Activated CD4-positive, alpha-beta memory T cell treated with anti-CD3 and anti-CD28 coated beads for 36 hours (primary cell): ENCODE measurements around the gene SPTSSB. TPM values are rescaled to one million over a fixed set of nuclear protein-coding genes. Genes with fewer than 3 reads are reported as not detected.
A peak's percentile ranks its signal among the peaks of the same experiment; 100 is the strongest.

Source experiments
- CTCF ChIA-PET: fragments of 350-600 bp; sonication (Branson Sonifier 250); formaldehyde crosslinking; loops from one replicate; lab custom pipeline; 2021; ENCODE audit warnings: antibody characterized with exemption, inconsistent platforms; lab: Charles Lee
- POLR2A ChIA-PET: fragments of 350-600 bp; sonication (Branson Sonifier 250); formaldehyde crosslinking; loops from one replicate; lab custom pipeline; 2021; ENCODE audit warnings: antibody characterized with exemption; lab: Charles Lee
- DNase-seq: peaks from one replicate; pipeline ENCODE4 v3.0.0-alpha.2; 2020
- H3K27ac Mint-ChIP-seq: one replicate; pipeline ENCODE4 v1.8.0; 2021; ENCODE audit warnings: mixed read lengths
- H3K27me3 Mint-ChIP-seq: one replicate; pipeline ENCODE4 v1.8.0; 2021; ENCODE audit warnings: mixed read lengths
- H3K36me3 Mint-ChIP-seq: one replicate; pipeline ENCODE4 v1.8.0; 2021; ENCODE audit warnings: mixed read lengths
- H3K4me1 Mint-ChIP-seq: one replicate; pipeline ENCODE4 v1.8.0; 2021; ENCODE audit warnings: low read depth, mixed read lengths
- H3K4me3 Mint-ChIP-seq: one replicate; pipeline ENCODE4 v1.8.0; 2021; ENCODE audit warnings: mild to moderate bottlenecking, mixed read lengths
- H3K9me3 Mint-ChIP-seq: one replicate; pipeline ENCODE4 v1.8.0; 2021; ENCODE audit warnings: mixed read lengths
- intact Hi-C: fragments of 100-400 bp; cut with micrococcal nuclease; formaldehyde crosslinking; loops from one replicate; pipeline ENCODE4 v1.15.1; 2023
- total RNA-seq, 2 experiments: library from RNA; stranded (reverse); gene quantifications; one replicate each; pipeline ENCODE4 v1.2.3, GENCODE V29; 2021

The SPTSSB gene, protein sequence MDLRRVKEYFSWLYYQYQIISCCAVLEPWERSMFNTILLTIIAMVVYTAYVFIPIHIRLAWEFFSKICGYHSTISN
- total RNA-seq, result not detected

GRCh38 chr3:161371441-161372320, at the start of gene SPTSSB:
SPTSSB (minus strand) TSS chr3:161371517; CDS start chr3:161346323, 25,194 bp downstream.
- CTCF ChIA-PET, result interaction anchor here (0.7 to 1.8 kb wide), 6 partner anchors 19 to 96 kb away, joined by 3 to 6 read pairs (median 3); no protein-coding TSS in a partner anchor
- peaks cover 23% of the 10 kb centered on the region for H3K27me3 Mint-ChIP-seq
- POLR2A ChIA-PET, result no interaction called here
- intact Hi-C loops, result loop anchor here (2.0 kb wide), 1 partner anchor 23 kb away; no protein-coding TSS in a partner anchor
- H3K9me3 Mint-ChIP-seq, result no peaks in the 10 kb centered on the region
- peaks cover 8% of the 10 kb centered on the region for H3K4me1 Mint-ChIP-seq
- peak within 1 kb of the TSS; percentile 74 for H3K4me3 Mint-ChIP-seq
- peak; percentile 57 for DNase-seq
- H3K27ac Mint-ChIP-seq, result no peak within 1 kb of the TSS
- no peaks in the 10 kb centered on the region for H3K36me3 Mint-ChIP-seq

DNA sequence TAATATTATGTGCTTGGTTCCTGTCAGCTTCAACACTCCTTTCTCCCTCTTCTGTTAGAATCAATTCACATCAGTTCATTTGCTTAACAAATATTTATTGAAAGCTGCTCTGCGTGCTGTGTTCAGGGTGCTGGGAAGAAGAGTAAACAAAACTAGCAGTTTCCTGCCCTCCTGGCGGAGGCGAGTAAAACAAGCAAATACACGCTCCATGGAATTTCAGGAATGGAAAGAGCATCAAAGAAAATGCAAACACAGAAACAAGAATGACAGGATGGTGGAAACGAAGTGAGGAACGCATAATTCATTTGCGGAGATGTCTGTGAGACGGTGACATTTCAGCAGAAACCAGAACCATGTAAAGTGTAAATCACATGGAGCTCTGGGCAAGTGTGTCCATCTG, 49.4 kb upstream of the SPTSSB start:
- no peak overlapping the region for H3K27ac Mint-ChIP-seq

GRCh38 chr3:161419555-161420333, 48.4 kb upstream of the SPTSSB start:
- no peak overlapping the region for H3K4me3 Mint-ChIP-seq
- no peak overlapping the region for H3K27ac Mint-ChIP-seq
- no peaks in the 10 kb centered on the region for H3K27me3 Mint-ChIP-seq
- H3K36me3 Mint-ChIP-seq, result peaks cover 3% of the 10 kb centered on the region
- H3K9me3 Mint-ChIP-seq, result peaks cover 5% of the 10 kb centered on the region
- ChIA-PET CTCF (no interaction called here), POLR2A (no interaction called here)
- no peaks in the 10 kb centered on the region for H3K4me1 Mint-ChIP-seq
- DNase-seq, result no peak
- intact Hi-C loops, result loop anchor here (5.0 kb wide), 2 partner anchors 322 to 462 kb away; no protein-coding TSS in a partner anchor

More for the DNA sequence above, 49.4 kb upstream of the SPTSSB start:
- Mint-ChIP-seq H3K9me3 (peaks cover 5% of the 10 kb centered on the region), H3K4me3 (no peak overlapping the region), H3K27me3 (no peaks in the 10 kb centered on the region), H3K4me1 (no peaks in the 10 kb centered on the region), H3K36me3 (peaks cover 3% of the 10 kb centered on the region)
- no peak for DNase-seq
- POLR2A ChIA-PET, result no interaction called here
- CTCF ChIA-PET, result interaction anchor here (1.0 kb wide), 1 partner anchor 146 kb away, joined by 6 read pairs; no protein-coding TSS in a partner anchor
- intact Hi-C loops, result loop anchor here (5.0 kb wide), 2 partner anchors 323 to 463 kb away; no protein-coding TSS in a partner anchor

- Mint-ChIP-seq H3K27me3 (peaks cover 5% of the 10 kb centered on the region), H3K4me1 (no peaks in the 10 kb centered on the region), H3K27ac (no peak overlapping the region), H3K4me3 (no peak overlapping the region), H3K36me3 (peaks cover 3% of the 10 kb centered on the region), H3K9me3 (peaks cover 5% of the 10 kb centered on the region)
- ChIA-PET POLR2A (no interaction called here), CTCF (interaction anchor here (1.6 to 2.2 kb wide), 2 partner anchors 140 to 141 kb away, joined by 6 read pairs; no protein-coding TSS in a partner anchor)
- no peak for DNase-seq
- intact Hi-C loops, result no loop called here
These were observed 44.4 kb upstream of the SPTSSB start for GRCh38 chr3:161415506-161416231.

DNA sequence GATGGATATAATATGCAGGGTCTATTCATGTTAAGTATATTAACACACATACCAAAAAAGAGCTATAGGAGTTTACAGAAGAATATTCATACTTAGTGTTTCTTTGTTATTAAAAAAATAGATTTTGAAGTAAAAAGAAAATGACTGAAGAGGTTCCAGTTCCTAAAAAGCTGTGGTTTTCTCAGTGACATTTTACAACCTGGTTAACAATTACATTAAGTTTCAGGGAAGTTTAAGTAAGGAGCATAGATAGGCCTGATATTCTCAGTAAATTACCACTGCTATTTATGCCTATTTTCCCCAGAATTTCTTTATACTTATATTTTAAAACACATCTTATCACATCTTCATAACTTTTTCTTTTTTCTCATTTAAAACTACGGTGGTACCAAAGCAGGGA, 43.6 kb upstream of the SPTSSB start:
- no peak overlapping the region for H3K4me3 Mint-ChIP-seq
- CTCF ChIA-PET, result interaction anchor here (1.6 kb wide), 1 partner anchor 140 kb away, joined by 6 read pairs; no protein-coding TSS in a partner anchor

GRCh38 chr3:161413855-161414210, 42.5 kb upstream of the SPTSSB start:
- H3K27me3 Mint-ChIP-seq, result peaks cover 5% of the 10 kb centered on the region
- no peak for DNase-seq
- peaks cover 5% of the 10 kb centered on the region for H3K9me3 Mint-ChIP-seq
- intact Hi-C loops, result no loop called here
- ChIA-PET POLR2A (no interaction called here), CTCF (interaction anchor here (1.4 to 1.6 kb wide), 2 partner anchors 139 kb away, joined by 6 read pairs; no protein-coding TSS in a partner anchor)
- H3K4me1 Mint-ChIP-seq, result peaks cover 2% of the 10 kb centered on the region
- H3K4me3 Mint-ChIP-seq, result no peak overlapping the region
- no peak overlapping the region for H3K27ac Mint-ChIP-seq
- peaks cover 3% of the 10 kb centered on the region for H3K36me3 Mint-ChIP-seq

More for the DNA sequence above, 43.6 kb upstream of the SPTSSB start:
- Mint-ChIP-seq H3K27ac (no peak overlapping the region), H3K27me3 (peaks cover 5% of the 10 kb centered on the region), H3K9me3 (peaks cover 5% of the 10 kb centered on the region), H3K4me1 (no peaks in the 10 kb centered on the region), H3K36me3 (peaks cover 3% of the 10 kb centered on the region)
- POLR2A ChIA-PET, result no interaction called here
- no peak for DNase-seq
- intact Hi-C loops, result no loop called here

DNA sequence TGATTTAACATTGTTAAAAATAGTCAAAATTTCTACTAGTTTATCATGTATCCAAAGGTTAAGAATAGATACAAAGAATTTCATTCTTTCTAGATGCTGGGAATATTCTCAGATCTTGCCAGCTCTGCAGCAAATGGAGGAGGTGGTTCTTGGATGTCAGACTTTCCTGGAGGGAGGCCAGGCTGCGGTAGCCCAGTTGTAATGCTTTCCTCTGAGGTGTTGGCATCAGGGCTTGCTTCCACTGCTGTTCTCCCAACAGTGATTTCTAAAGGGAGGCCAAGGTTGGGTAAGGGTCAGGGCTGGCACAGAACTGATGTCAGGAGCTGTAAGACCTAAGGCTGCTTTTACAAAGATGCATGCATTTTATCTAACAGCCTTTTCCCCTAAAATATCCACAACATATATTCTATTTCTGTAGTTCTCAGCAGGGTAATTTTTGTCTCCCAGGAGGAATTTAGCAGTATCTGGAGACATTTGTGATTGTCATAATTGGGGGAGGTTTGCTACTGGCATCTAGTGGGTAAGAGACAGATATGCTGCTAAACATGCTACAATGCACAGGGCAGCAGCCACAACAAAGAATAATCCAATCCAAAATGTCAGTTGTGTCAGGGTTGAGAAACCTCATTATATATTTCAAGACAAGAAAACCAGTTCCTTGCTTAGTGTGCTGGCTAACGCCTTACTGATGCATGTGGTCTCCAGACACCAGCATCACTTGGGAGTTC, 42.0 kb upstream of the SPTSSB start:
- intact Hi-C loops, result no loop called here
- Mint-ChIP-seq H3K27ac (no peak overlapping the region), H3K9me3 (peaks cover 5% of the 10 kb centered on the region), H3K36me3 (peaks cover 3% of the 10 kb centered on the region), H3K27me3 (peaks cover 5% of the 10 kb centered on the region), H3K4me3 (no peak overlapping the region), H3K4me1 (peaks cover 2% of the 10 kb centered on the region)
- POLR2A ChIA-PET, result no interaction called here
- CTCF ChIA-PET, result interaction anchor here (0.7 to 1.4 kb wide), 2 partner anchors 9 to 139 kb away, joined by 4 to 6 read pairs; no protein-coding TSS in a partner anchor
- DNase-seq, result no peak

GRCh38 chr3:161412123-161412522, 40.8 kb upstream of the SPTSSB start:
- Mint-ChIP-seq H3K36me3 (peaks cover 3% of the 10 kb centered on the region), H3K27ac (no peak overlapping the region), H3K9me3 (peaks cover 5% of the 10 kb centered on the region), H3K4me3 (no peak overlapping the region), H3K27me3 (peaks cover 5% of the 10 kb centered on the region), H3K4me1 (peaks cover 3% of the 10 kb centered on the region)
- intact Hi-C loops, result no loop called here
- DNase-seq, result no peak
- POLR2A ChIA-PET, result no interaction called here
- CTCF ChIA-PET, result interaction anchor here (0.7 to 1.4 kb wide), 2 partner anchors 10 to 138 kb away, joined by 4 to 6 read pairs; no protein-coding TSS in a partner anchor

GRCh38 chr3:161409858-161410257, 38.5 kb upstream of the SPTSSB start:
- ChIA-PET POLR2A (no interaction called here), CTCF (interaction anchor here (1.2 to 2.2 kb wide), 5 partner anchors 8 to 135 kb away, joined by 3 to 5 read pairs (median 4); no protein-coding TSS in a partner anchor)
- Mint-ChIP-seq H3K4me3 (no peak overlapping the region), H3K27ac (no peak overlapping the region), H3K36me3 (no peaks in the 10 kb centered on the region), H3K27me3 (peaks cover 5% of the 10 kb centered on the region), H3K4me1 (peaks cover 18% of the 10 kb centered on the region), H3K9me3 (no peaks in the 10 kb centered on the region)
- DNase-seq, result no peak
- intact Hi-C loops, result loop anchor here (1.0 to 5.0 kb wide), 3 partner anchors 99 to 188 kb away; partner anchors contain the start of gene NMD3

DNA sequence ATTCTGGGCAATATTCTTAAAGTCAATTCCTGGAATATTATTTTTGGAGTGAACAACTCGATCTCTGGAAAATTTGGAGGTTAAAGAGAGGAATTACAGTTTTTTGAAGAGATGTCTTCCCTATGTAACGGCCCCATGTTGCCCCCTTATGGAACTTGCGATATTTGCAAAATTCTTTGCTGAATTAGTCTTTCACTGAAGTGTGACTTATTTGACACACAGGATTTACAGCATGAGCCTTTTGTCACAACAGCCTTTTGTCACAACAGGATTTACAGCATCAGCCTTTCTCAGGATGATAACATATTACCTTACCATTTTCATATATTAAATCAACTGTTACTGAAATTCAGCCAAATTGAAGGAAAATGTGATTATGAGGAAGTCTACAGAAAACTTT, 37.8 kb upstream of the SPTSSB start:
- ChIA-PET CTCF (interaction anchor here (1.0 to 2.2 kb wide), 10 partner anchors 13 to 137 kb away, joined by 3 to 19 read pairs (median 4); partner anchors contain the start of gene SPTSSB), POLR2A (no interaction called here)
- H3K27ac Mint-ChIP-seq, result no peak overlapping the region
- H3K4me1 Mint-ChIP-seq, result peaks cover 18% of the 10 kb centered on the region
- no peaks in the 10 kb centered on the region for H3K9me3 Mint-ChIP-seq
- no peaks in the 10 kb centered on the region for H3K36me3 Mint-ChIP-seq
- H3K4me3 Mint-ChIP-seq, result no peak overlapping the region
- DNase-seq, result peak; percentile 23
- H3K27me3 Mint-ChIP-seq, result peaks cover 5% of the 10 kb centered on the region
- intact Hi-C loops, result loop anchor here (1.0 to 5.0 kb wide), 3 partner anchors 98 to 187 kb away; partner anchors contain the start of gene NMD3
